Panc1 (cell line): Measurements from ENCODE around the gene GRIA2.

Experiments
- CTCF ChIP-seq: fragments of 450-650 bp; IDR thresholded peaks from 2 replicates; pipeline ENCODE4 v1.5.1; 2017; ENCODE audit warnings: mild to moderate bottlenecking
- REST ChIP-seq, 2 experiments: IDR thresholded peaks; 2 replicates each; pipeline ENCODE4 v1.6.1; 2011 to 2012; ENCODE audit warnings: low read depth in 2 of 2, control low read depth in 1 of 2, low read length in 1 of 2, mild to moderate bottlenecking in 1 of 2, moderate library complexity in 1 of 2; ENCODE audit not compliant: insufficient read depth in 1 of 2
- SIN3A ChIP-seq: IDR thresholded peaks from 2 replicates; pipeline ENCODE4 v1.6.1; 2012; ENCODE audit warnings: low read depth, mild to moderate bottlenecking, low read length, moderate library complexity, borderline replicate concordance; ENCODE audit not compliant: insufficient read depth

DNA sequence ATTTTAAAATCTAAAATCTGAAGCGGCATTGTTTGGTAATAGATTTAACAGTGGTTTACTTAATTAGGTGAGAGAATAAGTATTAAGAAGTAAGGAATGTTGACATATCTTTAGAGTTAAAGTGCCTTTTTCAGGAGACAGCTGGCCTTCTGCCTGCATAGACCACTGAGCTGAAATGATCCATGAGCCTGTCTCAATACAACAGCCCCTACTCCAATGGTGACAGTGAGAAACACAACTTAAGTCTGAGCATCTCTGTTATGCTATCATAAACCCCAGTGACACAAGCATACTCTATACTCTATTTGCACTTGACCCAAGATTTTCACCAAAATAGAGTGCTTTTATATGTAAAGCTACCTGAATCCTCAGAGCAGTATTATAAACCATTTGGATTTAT lies 137.9 kb downstream of the GRIA2 start:
- no peak for TF ChIP-seq CTCF
- TF ChIP-seq SIN3A = no peak
- no peak for TF ChIP-seq REST (IDR thresholded peaks at IDR 0.05; ENCODE audit: insufficient read depth in 1 of 2, low read depth in 2 of 2, low read length in 1 of 2)
